Gastroesophageal sphincter (tissue), 4 donors: ENCODE data around the gene RERE. TPM values are rescaled to one million over a fixed set of nuclear protein-coding genes. Genes with fewer than 3 reads are reported as not detected.
A peak's percentile ranks its signal among the peaks of the same experiment; 100 is the strongest.

Source experiments
- ATAC-seq: fragments of 150-250 bp; one replicate; pipeline ENCODE4 v1.9.1; 2016; ENCODE audit warnings: mild to moderate bottlenecking, moderate library complexity
- H3K27ac ChIP-seq, 4 donors: fragments of 200-600 bp; sonication (generic) in 3 of 4; 1 replicate in 3 of 4; 2 replicates in 1 of 4; pipeline ENCODE4 v1.5.1; 2016 to 2019
- H3K27me3 ChIP-seq: fragments of 200-600 bp; sonication (generic); one replicate; pipeline ENCODE4 v1.5.1; 2019
- H3K36me3 ChIP-seq, 2 donors: fragments of 200-600 bp; sonication (generic); one replicate each; pipeline ENCODE4 v1.5.1; 2019; ENCODE audit warnings: control low read depth in 1 of 2
- H3K4me1 ChIP-seq, 3 donors: fragments of 200-600 bp; sonication (generic); 1 replicate in 2 of 3; 2 replicates in 1 of 3; pipeline ENCODE4 v1.5.1; 2016 to 2019; ENCODE audit warnings: control low read depth in 2 of 3
- H3K4me3 ChIP-seq, 2 donors: fragments of 200-600 bp; sonication (generic); one replicate each; pipeline ENCODE4 v1.5.1; 2019; ENCODE audit warnings: mild to moderate bottlenecking in 1 of 2, moderate library complexity in 1 of 2
- H3K9me3 ChIP-seq, 3 donors: fragments of 200-600 bp; sonication (generic); one replicate each; pipeline ENCODE4 v1.5.1; 2017 to 2019; ENCODE audit warnings: control low read depth in 2 of 3
- CTCF ChIP-seq, 4 experiments: fragments of 200-600 bp in 2 of 4; fragments of 450-650 bp in 2 of 4; sonication (generic) in 1 of 4; IDR thresholded peaks; one replicate each; pipeline ENCODE4 v1.5.1; 2017 to 2019; ENCODE audit warnings: antibody characterized with exemption in 4 of 4, mild to moderate bottlenecking in 2 of 4, moderate library complexity in 2 of 4
- EP300 ChIP-seq: sonication (generic); formaldehyde crosslinking; IDR thresholded peaks from one replicate; pipeline ENCODE4 v1.6.1; 2017; ENCODE audit warnings: antibody characterized with exemption, mild to moderate bottlenecking
- POLR2A ChIP-seq, 2 donors: fragments of 450-650 bp; IDR thresholded peaks; one replicate each; pipeline ENCODE4 v1.6.1; 2017; ENCODE audit warnings: antibody characterized with exemption in 2 of 2, mild to moderate bottlenecking in 2 of 2, moderate library complexity in 1 of 2
- POLR2AphosphoS5 ChIP-seq: sonication (generic); formaldehyde crosslinking; IDR thresholded peaks from one replicate; pipeline ENCODE4 v1.6.1; 2017; ENCODE audit warnings: antibody characterized with exemption
- WGBS, 2 donors: methylation state at CpG; one replicate each; pipeline ENCODE4 v1.1.5; 2018; ENCODE audit warnings: low coverage in 1 of 2; 5-methylcytosine and 5-hydroxymethylcytosine counted together
- total RNA-seq, 4 donors: library from RNA; depleted of rRNA; stranded (reverse); fragments of >200 nt; gene quantifications; one replicate each; pipeline ENCODE4 v1.1.0, GENCODE V29; 2016

RERE gene
- total RNA-seq, 4 donors from 2014 or later: 112 to 212 (median 139) TPM

- 0 to 2% methylated on average over 2 to 3 of the region's 3 CpGs for WGBS, 2 donors
- H3K9me3 ChIP-seq: no peaks in the 10 kb centered on the region
- peak overlapping the region; percentile 65 to 98 (median 96) for H3K27ac ChIP-seq
- TF ChIP-seq EP300 (no peak), POLR2AphosphoS5 (no peak), CTCF (IDR thresholded peaks at IDR 0.05) (no peak), POLR2A (IDR thresholded peaks at IDR 0.05) (no peak)
- peak overlapping the region; percentile 42 to 84 for H3K4me3 ChIP-seq
- H3K4me1 ChIP-seq: peaks cover 0 to 60% (median 5%) of the 10 kb centered on the region in 3 donors
- H3K27me3 ChIP-seq: no peaks in the 10 kb centered on the region
- no peak for ATAC-seq
- no peaks in the 10 kb centered on the region for H3K36me3 ChIP-seq
These were observed 1.2 kb downstream of the RERE start for GRCh38 chr1:8816264-8816663.

GRCh38 chr1:8815582-8816151, 1.8 kb downstream of the RERE start:
- peak overlapping the region; percentile 65 to 98 (median 96) for H3K27ac ChIP-seq
- peak overlapping the region; percentile 42 to 84 for H3K4me3 ChIP-seq

GRCh38 chr1:8814865-8815264, 2.6 kb downstream of the RERE start:
- 19 to 25% methylated on average over 5 of the region's 5 CpGs for WGBS, 2 donors
- Histone ChIP-seq H3K36me3 (no peaks in the 10 kb centered on the region), H3K27me3 (no peaks in the 10 kb centered on the region), H3K9me3 (no peaks in the 10 kb centered on the region), H3K4me1 (peaks cover 0 to 74% (median 5%) of the 10 kb centered on the region in 3 donors), H3K4me3 (no peak overlapping the region), H3K27ac (peak overlapping the region in 3 of 4 donors; percentile 96 to 98 (median 97))
- no peak for ATAC-seq
- TF ChIP-seq EP300 (no peak), CTCF (IDR thresholded peaks at IDR 0.05) (peak in 1 of 4 experiments; percentile 35), POLR2AphosphoS5 (no peak)

More at GRCh38 chr1:8815582-8816151, 1.8 kb downstream of the RERE start:
- Histone ChIP-seq H3K4me1 (peaks cover 0 to 66% (median 5%) of the 10 kb centered on the region in 3 donors), H3K36me3 (no peaks in the 10 kb centered on the region), H3K27me3 (no peaks in the 10 kb centered on the region), H3K9me3 (no peaks in the 10 kb centered on the region)
- TF ChIP-seq POLR2AphosphoS5 (no peak), EP300 (no peak), POLR2A (IDR thresholded peaks at IDR 0.05) (no peak), CTCF (IDR thresholded peaks at IDR 0.05) (no peak)
- ATAC-seq: no peak
- 0% methylated on average over 2 of the region's 2 CpGs for WGBS, 2 donors

- H3K9me3 ChIP-seq: no peaks in the 10 kb centered on the region
- no peak overlapping the region for H3K4me3 ChIP-seq
- no peaks in the 10 kb centered on the region for H3K27me3 ChIP-seq
- TF ChIP-seq CTCF (IDR thresholded peaks at IDR 0.05) (no peak), POLR2A (IDR thresholded peaks at IDR 0.05) (no peak), EP300 (no peak), POLR2AphosphoS5 (no peak)
- peaks cover 0 to 80% (median 5%) of the 10 kb centered on the region in 3 donors for H3K4me1 ChIP-seq
- peak overlapping the region; percentile 35 to 97 (median 76) for H3K27ac ChIP-seq
- H3K36me3 ChIP-seq: no peaks in the 10 kb centered on the region
- no peak for ATAC-seq
These were observed 3.4 kb downstream of the RERE start for GRCh38 chr1:8813991-8814390.
